OCI-LY3 (cell line): ENCODE measurements around the gene TNFRSF4.

Experiments
- EZH2phosphoT487 ChIP-seq: fragments of 200-600 bp; shearing (Covaris generic); IDR thresholded peaks from 2 replicates; pipeline ENCODE4 v1.6.1; 2018; ENCODE audit warnings: antibody characterized with exemption, mixed run types, low read depth
- TF ChIP-seq, protein P1 (sequence below): fragments of 200-600, 300-600 bp; sonication (generic); IDR thresholded peaks from 2 replicates; pipeline ENCODE4 v1.5.1; 2014; ENCODE audit warnings: antibody characterized with exemption, low read length, low read depth

DNA sequence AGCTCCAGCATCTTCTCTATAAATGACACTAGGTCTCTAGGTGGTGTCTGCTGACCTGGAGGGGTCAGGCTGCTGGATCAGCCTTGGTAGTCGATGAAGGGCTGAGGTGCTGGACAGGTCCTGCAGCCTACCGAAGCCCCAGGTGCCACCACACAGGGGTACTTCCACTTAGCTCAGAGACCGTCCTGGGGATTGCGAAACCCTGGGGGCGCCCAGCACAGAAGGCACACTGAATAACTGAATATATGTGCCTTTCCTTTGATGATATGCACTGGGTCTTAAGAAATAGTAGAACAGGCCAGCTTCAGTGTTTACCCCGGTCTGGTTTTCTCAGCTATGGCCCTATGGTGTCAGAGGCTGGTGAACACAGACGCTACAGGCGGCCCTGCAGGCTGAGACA lies 48.8 kb upstream of the TNFRSF4 start:
- TF ChIP-seq EZH2phosphoT487: no peak
- TF ChIP-seq, protein P1, sequence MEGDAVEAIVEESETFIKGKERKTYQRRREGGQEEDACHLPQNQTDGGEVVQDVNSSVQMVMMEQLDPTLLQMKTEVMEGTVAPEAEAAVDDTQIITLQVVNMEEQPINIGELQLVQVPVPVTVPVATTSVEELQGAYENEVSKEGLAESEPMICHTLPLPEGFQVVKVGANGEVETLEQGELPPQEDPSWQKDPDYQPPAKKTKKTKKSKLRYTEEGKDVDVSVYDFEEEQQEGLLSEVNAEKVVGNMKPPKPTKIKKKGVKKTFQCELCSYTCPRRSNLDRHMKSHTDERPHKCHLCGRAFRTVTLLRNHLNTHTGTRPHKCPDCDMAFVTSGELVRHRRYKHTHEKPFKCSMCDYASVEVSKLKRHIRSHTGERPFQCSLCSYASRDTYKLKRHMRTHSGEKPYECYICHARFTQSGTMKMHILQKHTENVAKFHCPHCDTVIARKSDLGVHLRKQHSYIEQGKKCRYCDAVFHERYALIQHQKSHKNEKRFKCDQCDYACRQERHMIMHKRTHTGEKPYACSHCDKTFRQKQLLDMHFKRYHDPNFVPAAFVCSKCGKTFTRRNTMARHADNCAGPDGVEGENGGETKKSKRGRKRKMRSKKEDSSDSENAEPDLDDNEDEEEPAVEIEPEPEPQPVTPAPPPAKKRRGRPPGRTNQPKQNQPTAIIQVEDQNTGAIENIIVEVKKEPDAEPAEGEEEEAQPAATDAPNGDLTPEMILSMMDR: no peak
